HFFc6 (cell line): Measurements from ENCODE around the gene GAS2L1. TPM values are rescaled to one million over a fixed set of nuclear protein-coding genes. Genes with fewer than 3 reads are reported as not detected.
A peak's percentile ranks its signal among the peaks of the same experiment; 100 is the strongest.

ENCODE experiments used
- DNase-seq: peaks from one replicate; pipeline ENCODE4 v3.0.0-alpha.2; 2018
- H3K27ac Mint-ChIP-seq: 2 replicates; pipeline ENCODE4 v1.8.0; 2020; ENCODE audit warnings: mild to moderate bottlenecking, mixed read lengths
- H3K27me3 Mint-ChIP-seq: 2 replicates; pipeline ENCODE4 v1.8.0; 2021; ENCODE audit warnings: mild to moderate bottlenecking, moderate library complexity, mixed read lengths; ENCODE audit not compliant: insufficient read depth
- H3K36me3 Mint-ChIP-seq: 2 replicates; pipeline ENCODE4 v1.8.0; 2021; ENCODE audit warnings: low read depth, mixed read lengths
- H3K4me1 Mint-ChIP-seq: 2 replicates; pipeline ENCODE4 v1.8.0; 2020; ENCODE audit warnings: low read depth, mixed read lengths
- H3K4me3 Mint-ChIP-seq: 2 replicates; pipeline ENCODE4 v1.8.0; 2020; ENCODE audit warnings: mild to moderate bottlenecking, moderate library complexity, mixed read lengths
- H3K9me3 Mint-ChIP-seq: 2 replicates; pipeline ENCODE4 v1.8.0; 2020; ENCODE audit warnings: mild to moderate bottlenecking, mixed read lengths
- CTCF ChIP-seq: fragments of 200-600 bp; sonication (generic); IDR thresholded peaks from 2 replicates; pipeline ENCODE4 v1.5.0; 2021; ENCODE audit warnings: antibody characterized with exemption, mild to moderate bottlenecking
- total RNA-seq, 6 experiments: library from RNA; stranded (reverse); fragmentation: NEBNext Ultra II Directional; extraction: Animal tissue kit (Norgen Biotek cat#: 25700); gene quantifications; 2 replicates in 1 of 6; 3 replicates in 5 of 6; pipeline ENCODE4 v1.2.3, GENCODE V29; 2021

The GAS2L1 gene
- total RNA-seq, 6 experiments from 2014 or later = 40.5 to 48.8 (median 43.3) TPM

- Mint-ChIP-seq H3K4me3 (no peak overlapping the region), H3K4me1 (no peaks in the 10 kb centered on the region), H3K27me3 (peaks cover 7% of the 10 kb centered on the region), H3K9me3 (no peaks in the 10 kb centered on the region), H3K36me3 (peaks cover 54% of the 10 kb centered on the region), H3K27ac (no peak overlapping the region)
- TF ChIP-seq CTCF = no peak
- DNase-seq = no peak
Measured at GRCh38 chr22:29284196-29284595, 22.3 kb upstream of the GAS2L1 start.

- Mint-ChIP-seq H3K27me3 (peaks cover 4% of the 10 kb centered on the region; the same call in 1 of the 2 replicates), H3K4me1 (no peaks in the 10 kb centered on the region), H3K36me3 (peaks cover 68% of the 10 kb centered on the region), H3K9me3 (no peaks in the 10 kb centered on the region), H3K27ac (peak overlapping the region; percentile 64; the same call in 1 of the 2 replicates), H3K4me3 (no peak overlapping the region)
- no peak for TF ChIP-seq CTCF
- no peak for DNase-seq
Measured at GRCh38 chr22:29288837-29289236, 17.6 kb upstream of the GAS2L1 start.

- Mint-ChIP-seq H3K36me3 (peaks cover 62% of the 10 kb centered on the region), H3K27me3 (peaks cover 4% of the 10 kb centered on the region; the same call in 1 of the 2 replicates), H3K4me3 (no peak overlapping the region), H3K27ac (no peak overlapping the region), H3K4me1 (no peaks in the 10 kb centered on the region), H3K9me3 (no peaks in the 10 kb centered on the region)
- no peak for TF ChIP-seq CTCF
- DNase-seq = no peak
Measured at GRCh38 chr22:29290061-29290460, 16.4 kb upstream of the GAS2L1 start.

GRCh38 chr22:29291215-29291614 lies 15.2 kb upstream of the GAS2L1 start:
- DNase-seq = no peak
- H3K36me3 Mint-ChIP-seq = peaks cover 62% of the 10 kb centered on the region
- no peaks in the 10 kb centered on the region for H3K9me3 Mint-ChIP-seq
- no peaks in the 10 kb centered on the region for H3K27me3 Mint-ChIP-seq
- no peak overlapping the region for H3K4me3 Mint-ChIP-seq
- H3K27ac Mint-ChIP-seq = 0 out of 2 replicates have a peak overlapping the region, but pooled peaks have one; percentile 4
- TF ChIP-seq CTCF = no peak
- H3K4me1 Mint-ChIP-seq = no peaks in the 10 kb centered on the region

- H3K27me3 Mint-ChIP-seq = no peaks in the 10 kb centered on the region
- no peaks in the 10 kb centered on the region for H3K9me3 Mint-ChIP-seq
- no peak overlapping the region for H3K4me3 Mint-ChIP-seq
- H3K36me3 Mint-ChIP-seq = peaks cover 58% of the 10 kb centered on the region
- no peak for DNase-seq
- no peak overlapping the region for H3K27ac Mint-ChIP-seq
- no peak for TF ChIP-seq CTCF
- no peaks in the 10 kb centered on the region for H3K4me1 Mint-ChIP-seq
Measured at GRCh38 chr22:29292379-29292778, 14.1 kb upstream of the GAS2L1 start.

GRCh38 chr22:29298641-29299040 lies 7.8 kb upstream of the GAS2L1 start:
- no peaks in the 10 kb centered on the region for H3K9me3 Mint-ChIP-seq
- peaks cover 9% of the 10 kb centered on the region for H3K27me3 Mint-ChIP-seq
- no peak for TF ChIP-seq CTCF
- peak overlapping the region; percentile 26; the same call in 1 of the 2 replicates for H3K27ac Mint-ChIP-seq
- peaks cover 40% of the 10 kb centered on the region for H3K36me3 Mint-ChIP-seq
- H3K4me1 Mint-ChIP-seq = no peaks in the 10 kb centered on the region
- DNase-seq = no peak
- no peak overlapping the region for H3K4me3 Mint-ChIP-seq
